SK-N-SH treated with all-trans-retinoic acid at 6 μM for 48 hours (cell line): ENCODE results near the gene MOSMO.

Experiments used
- ATAC-seq: fragments of 200-7000 bp; cut with Tn5 transposase; 3 replicates; pipeline ENCODE4 v1.9.1; 2020; ENCODE audit warnings: mild to moderate bottlenecking, moderate library complexity
- ARNTL ChIP-seq: fragments of 450-650 bp; formaldehyde crosslinking; IDR thresholded peaks from 2 replicates; pipeline ENCODE4 v1.5.0; 2020; ENCODE audit warnings: low read depth, mild to moderate bottlenecking, moderate library complexity, borderline replicate concordance
- BACH2 ChIP-seq: fragments of 250-450 bp; sonication (Bioruptor Pico); IDR thresholded peaks from 2 replicates; pipeline ENCODE4 v1.9.0; 2021; ENCODE audit warnings: mild to moderate bottlenecking, borderline replicate concordance
- CSDC2 ChIP-seq: fragments of 250-450 bp; sonication (Bioruptor Pico); IDR thresholded peaks from 2 replicates; pipeline ENCODE4 v1.5.0; 2020; ENCODE audit warnings: mild to moderate bottlenecking, moderate library complexity
- ESRRG ChIP-seq: fragments of 250-450 bp; sonication (Bioruptor Pico); IDR thresholded peaks from 2 replicates; pipeline ENCODE4 v1.6.1; 2021; ENCODE audit warnings: mild to moderate bottlenecking
- GLIS3 ChIP-seq: fragments of 250-450 bp; sonication (Bioruptor Pico); IDR thresholded peaks from 2 replicates; pipeline ENCODE4 v1.5.0; 2020; ENCODE audit warnings: mild to moderate bottlenecking, moderate library complexity
- ISL1 ChIP-seq: fragments of 250-450 bp; sonication (Bioruptor Pico); IDR thresholded peaks from 2 replicates; pipeline ENCODE4 v2.1.2; 2022; ENCODE audit warnings: mild to moderate bottlenecking, moderate library complexity
- OSR1 ChIP-seq: fragments of 250-450 bp; sonication (Bioruptor Pico); IDR thresholded peaks from 2 replicates; pipeline ENCODE4 v1.8.0; 2022; ENCODE audit warnings: moderate library complexity, mild to moderate bottlenecking, inconsistent platforms
- PATZ1 ChIP-seq: fragments of 250-450 bp; sonication (Bioruptor Pico); IDR thresholded peaks from 2 replicates; pipeline ENCODE4 v1.8.0; 2020; ENCODE audit warnings: mild to moderate bottlenecking, moderate library complexity, borderline replicate concordance
- POU6F1 ChIP-seq: fragments of 250-450 bp; sonication (Bioruptor Pico); IDR thresholded peaks from 2 replicates; pipeline ENCODE4 v1.8.0; 2021; ENCODE audit warnings: low read depth, mild to moderate bottlenecking, moderate library complexity, borderline replicate concordance
- PPARA ChIP-seq: fragments of 250-450 bp; sonication (Bioruptor Pico); IDR thresholded peaks from 2 replicates; pipeline ENCODE4 v1.5.0; 2020; ENCODE audit warnings: mild to moderate bottlenecking, borderline replicate concordance
- RARB ChIP-seq: fragments of 250-450 bp; sonication (Bioruptor Pico); IDR thresholded peaks from 2 replicates; pipeline ENCODE4 v1.8.0; 2021; ENCODE audit warnings: mild to moderate bottlenecking, moderate library complexity
- SNAI2 ChIP-seq: fragments of 250-450 bp; sonication (Bioruptor Pico); IDR thresholded peaks from 2 replicates; pipeline ENCODE4 v1.5.0; 2020; ENCODE audit warnings: mild to moderate bottlenecking, moderate library complexity
- TCF4 ChIP-seq: fragments of 250-450 bp; sonication (Bioruptor Pico); IDR thresholded peaks from 2 replicates; pipeline ENCODE4 v1.8.0; 2021; ENCODE audit warnings: mild to moderate bottlenecking, moderate library complexity, borderline replicate concordance
- TOX ChIP-seq: fragments of 250-450 bp; sonication (Bioruptor Pico); IDR thresholded peaks from 2 replicates; pipeline ENCODE4 v1.8.0; 2021; ENCODE audit warnings: mild to moderate bottlenecking, moderate library complexity, borderline replicate concordance
- ZC3H10 ChIP-seq: fragments of 250-450 bp; sonication (Bioruptor Pico); IDR thresholded peaks from 2 replicates; pipeline ENCODE4 v1.5.1; 2021; ENCODE audit warnings: mild to moderate bottlenecking, moderate library complexity
- ZFP3 ChIP-seq: fragments of 250-450 bp; sonication (Bioruptor Pico); IDR thresholded peaks from 2 replicates; pipeline ENCODE4 v1.5.0; 2020; ENCODE audit warnings: mild to moderate bottlenecking, moderate library complexity
- ZFP30 ChIP-seq: fragments of 450-650 bp; formaldehyde crosslinking; IDR thresholded peaks from 2 replicates; pipeline ENCODE4 v1.5.0; 2022; ENCODE audit warnings: mild to moderate bottlenecking, moderate library complexity
- ZNF565 ChIP-seq: fragments of 450-650 bp; formaldehyde crosslinking; conservative IDR thresholded peaks from 2 replicates; pipeline ENCODE4 v1.5.0; 2020; ENCODE audit warnings: low read depth, mild to moderate bottlenecking, moderate library complexity
- ZNF70 ChIP-seq: fragments of 450-650 bp; formaldehyde crosslinking; IDR thresholded peaks from 2 replicates; pipeline ENCODE4 v1.5.0; 2020; ENCODE audit warnings: mild to moderate bottlenecking, moderate library complexity
- TF ChIP-seq, protein P1 (sequence below): fragments of 250-450 bp; sonication (Bioruptor Pico); IDR thresholded peaks from 2 replicates; pipeline ENCODE4 v1.5.1; 2021; ENCODE audit warnings: mild to moderate bottlenecking, moderate library complexity

Gene MOSMO

DNA sequence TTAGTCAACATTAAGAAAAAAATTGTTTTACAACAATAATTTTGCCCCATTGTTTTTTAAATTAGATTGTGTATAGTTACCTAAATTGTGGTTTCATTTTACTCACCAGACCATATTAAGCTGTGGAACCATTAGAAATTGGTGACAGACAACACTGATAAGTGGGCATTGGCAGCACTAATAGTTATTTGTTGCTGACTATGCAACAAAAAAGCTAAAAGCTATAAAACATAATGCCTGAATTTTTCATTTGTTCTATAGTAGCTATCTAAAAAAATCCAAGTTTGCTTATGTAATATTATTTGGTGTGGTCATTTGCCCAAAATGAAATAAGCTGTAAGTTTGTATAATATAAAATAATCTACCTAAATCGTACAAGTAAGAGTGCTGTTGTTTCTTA lies 70.7 kb downstream of the MOSMO start:
- no peak for ATAC-seq
- TF ChIP-seq CSDC2 (CRISPR knock-in tag) (no peak), ZNF565 (CRISPR knock-in tag) (no peak), ARNTL (CRISPR knock-in tag) (no peak)

- no peak for ATAC-seq
- TF ChIP-seq CSDC2 (CRISPR knock-in tag), result no peak
- TF ChIP-seq ZNF70 (CRISPR knock-in tag), result no peak
Measured at GRCh38 chr16:22081050-22081449, 73.1 kb downstream of the MOSMO start.

- TF ChIP-seq SNAI2 (CRISPR knock-in tag), result no peak
- no peak for TF ChIP-seq PPARA
- no peak for TF ChIP-seq BACH2 (CRISPR knock-in tag)
- no peak for TF ChIP-seq ZFP3 (CRISPR knock-in tag)
- no peak for TF ChIP-seq POU6F1
- no peak for TF ChIP-seq TOX (CRISPR knock-in tag)
- TF ChIP-seq CSDC2 (CRISPR knock-in tag), result no peak
- ATAC-seq, result no peak
Measured at GRCh38 chr16:22086440-22086839, 78.5 kb downstream of the MOSMO start.

GRCh38 chr16:22088642-22089041 lies 80.7 kb downstream of the MOSMO start:
- TF ChIP-seq RARB, result no peak
- TF ChIP-seq SNAI2 (CRISPR knock-in tag), result no peak
- TF ChIP-seq ZC3H10 (CRISPR knock-in tag), result no peak
- TF ChIP-seq BACH2 (CRISPR knock-in tag), result no peak
- no peak for TF ChIP-seq PATZ1 (CRISPR knock-in tag)
- TF ChIP-seq ARNTL (CRISPR knock-in tag), result no peak
- TF ChIP-seq GLIS3 (CRISPR knock-in tag), result no peak
- no peak for TF ChIP-seq OSR1
- no peak for TF ChIP-seq ZNF565 (CRISPR knock-in tag)
- TF ChIP-seq TCF4 (CRISPR knock-in tag), result no peak
- TF ChIP-seq CSDC2 (CRISPR knock-in tag), result no peak
- TF ChIP-seq ISL1 (CRISPR knock-in tag), result no peak
- TF ChIP-seq PPARA, result no peak
- TF ChIP-seq POU6F1, result no peak
- ATAC-seq, result no peak

DNA sequence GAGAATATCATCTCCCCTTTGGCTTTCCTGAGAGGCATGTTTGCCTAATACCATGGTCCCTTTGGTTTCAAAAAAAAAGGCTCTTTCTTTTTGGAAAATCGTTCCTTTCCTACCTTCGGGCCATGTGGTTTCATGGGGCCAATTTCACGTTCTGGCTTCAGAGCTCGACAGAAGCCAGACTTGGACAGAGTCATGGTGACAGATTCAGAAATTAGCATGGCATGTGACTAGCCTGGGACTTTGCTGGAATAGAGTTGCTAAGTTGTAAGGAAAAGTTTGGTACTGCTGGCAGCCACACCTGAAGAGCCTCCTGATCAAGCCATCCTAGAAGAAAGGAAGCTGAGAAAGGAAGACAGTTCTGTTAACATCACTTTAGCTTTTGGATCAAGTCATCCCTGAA lies 82.0 kb downstream of the MOSMO start:
- ATAC-seq, result no peak
- TF ChIP-seq ISL1 (CRISPR knock-in tag) (no peak), ZNF70 (CRISPR knock-in tag) (no peak), ZC3H10 (CRISPR knock-in tag) (no peak), TCF4 (CRISPR knock-in tag) (no peak), CSDC2 (CRISPR knock-in tag) (no peak), TOX (CRISPR knock-in tag) (no peak), SNAI2 (CRISPR knock-in tag) (no peak), ZFP30 (no peak), BACH2 (CRISPR knock-in tag) (no peak), POU6F1 (no peak), ZNF565 (CRISPR knock-in tag) (no peak), ESRRG (CRISPR knock-in tag) (no peak), PATZ1 (CRISPR knock-in tag) (no peak)
- TF ChIP-seq, protein P1, sequence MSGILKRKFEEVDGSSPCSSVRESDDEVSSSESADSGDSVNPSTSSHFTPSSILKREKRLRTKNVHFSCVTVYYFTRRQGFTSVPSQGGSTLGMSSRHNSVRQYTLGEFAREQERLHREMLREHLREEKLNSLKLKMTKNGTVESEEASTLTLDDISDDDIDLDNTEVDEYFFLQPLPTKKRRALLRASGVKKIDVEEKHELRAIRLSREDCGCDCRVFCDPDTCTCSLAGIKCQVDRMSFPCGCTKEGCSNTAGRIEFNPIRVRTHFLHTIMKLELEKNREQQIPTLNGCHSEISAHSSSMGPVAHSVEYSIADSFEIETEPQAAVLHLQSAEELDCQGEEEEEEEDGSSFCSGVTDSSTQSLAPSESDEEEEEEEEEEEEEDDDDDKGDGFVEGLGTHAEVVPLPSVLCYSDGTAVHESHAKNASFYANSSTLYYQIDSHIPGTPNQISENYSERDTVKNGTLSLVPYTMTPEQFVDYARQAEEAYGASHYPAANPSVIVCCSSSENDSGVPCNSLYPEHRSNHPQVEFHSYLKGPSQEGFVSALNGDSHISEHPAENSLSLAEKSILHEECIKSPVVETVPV (CRISPR knock-in tag), result no peak
